Esophagus squamous epithelium (tissue), 5 donors: ENCODE measurements around the gene ATP10D. TPM values are rescaled to one million over a fixed set of nuclear protein-coding genes. Genes with fewer than 3 reads are reported as not detected.

Source experiments
- DNase-seq: peaks from one replicate; lab custom pipeline; 2025; lab: John Stamatoyannopoulos, UW
- H3K27ac ChIP-seq, 4 donors: fragments of 200-600 bp; sonication (generic); one replicate each; pipeline ENCODE4 v1.5.1; 2016 to 2019; ENCODE audit warnings: mild to moderate bottlenecking in 1 of 4
- H3K27me3 ChIP-seq, 4 donors: fragments of 200-600 bp; sonication (generic); 1 replicate in 3 of 4; 2 replicates in 1 of 4; pipeline versions ENCODE4 v1.5.1 to v1.6.0; 2017 to 2021; ENCODE audit warnings: antibody characterized with exemption in 1 of 4
- H3K36me3 ChIP-seq, 3 donors: fragments of 200-600 bp; sonication (generic); one replicate each; pipeline ENCODE4 v1.5.1; 2016 to 2019
- H3K4me1 ChIP-seq, 3 donors: fragments of 200-600 bp; sonication (generic); one replicate each; pipeline ENCODE4 v1.5.1; 2017 to 2019
- H3K4me3 ChIP-seq, 4 donors: fragments of 200-600 bp; sonication (generic); 1 replicate in 3 of 4; 2 replicates in 1 of 4; pipeline ENCODE4 v1.5.1; 2016 to 2019; ENCODE audit warnings: mild to moderate bottlenecking in 2 of 4, moderate library complexity in 1 of 4
- H3K9me3 ChIP-seq, 3 donors: fragments of 200-600 bp; sonication (generic); one replicate each; pipeline ENCODE4 v1.5.1; 2016 to 2019
- CTCF ChIP-seq, 6 experiments: fragments of 450-650 bp in 4 of 6; fragments of 200-600 bp in 2 of 6; sonication (generic) in 2 of 6; IDR thresholded peaks; one replicate each; pipeline ENCODE4 v1.5.1; 2016 to 2019; ENCODE audit warnings: antibody characterized with exemption in 6 of 6, mild to moderate bottlenecking in 4 of 6, moderate library complexity in 4 of 6
- POLR2A ChIP-seq, 4 donors: fragments of 450-650 bp; IDR thresholded peaks; one replicate each; pipeline ENCODE4 v1.6.1; 2017; ENCODE audit warnings: antibody characterized with exemption in 4 of 4, mild to moderate bottlenecking in 4 of 4, moderate library complexity in 3 of 4
- WGBS, 2 donors: methylation state at CpG; one replicate each; pipeline ENCODE4 v1.1.5; 2018; 5-methylcytosine and 5-hydroxymethylcytosine counted together
- intact Hi-C: fragments of 100-400 bp; cut with DNase I; formaldehyde crosslinking; loops from one replicate; pipeline ENCODE4 v1.15.0; 2022
- total RNA-seq, 4 donors: library from RNA; depleted of rRNA; stranded (reverse); fragments of >200 nt; gene quantifications; one replicate each; pipeline ENCODE4 v1.1.0, GENCODE V29; 2016
- donor health status: DM: yes; HTN: yes; CAD: no.

The ATP10D gene
- 10 to 100 TPM; 18.6 to 31.5 (median 27.8) TPM for total RNA-seq

GRCh38 chr4:47485047-47485692 is at the start of gene ATP10D:
Gene ATP10D, plus strand, starts transcription at chr4:47485275. Its CDS starts 27,266 bp downstream, at chr4:47512541.
- TF ChIP-seq POLR2A (IDR thresholded peaks at IDR 0.05) (peak in 3 of 4 donors; percentile 75 to 92 (median 81)), CTCF (IDR thresholded peaks at IDR 0.05) (peak in 4 of 6 experiments; percentile 14 to 32 (median 22))
- H3K36me3 ChIP-seq, result no peaks in the 10 kb centered on the region
- intact Hi-C loops, result no loop called here
- 0 to 1% methylated on average over 18 to 26 of the region's 34 CpGs for WGBS, 2 donors
- H3K27me3 ChIP-seq, result no peaks in the 10 kb centered on the region
- peak within 1 kb of the TSS; percentile 49 to 76 (median 66) for H3K4me3 ChIP-seq
- H3K27ac ChIP-seq, result peak within 1 kb of the TSS; percentile 88 to 95 (median 91)
- peaks cover 10 to 68% (median 14%) of the 10 kb centered on the region in 3 donors for H3K4me1 ChIP-seq
- DNase-seq, result peak; percentile 53
- no peaks in the 10 kb centered on the region for H3K9me3 ChIP-seq

GRCh38 chr4:47442980-47443379 is 42.1 kb upstream of the ATP10D start:
- TF ChIP-seq POLR2A (IDR thresholded peaks at IDR 0.05), result no peak
- no peak for TF ChIP-seq CTCF (IDR thresholded peaks at IDR 0.05)
- WGBS, 2 donors, result 74 to 77% methylated on average over 5 of the region's 5 CpGs

GRCh38 chr4:47444031-47444430 is 41.0 kb upstream of the ATP10D start:
- no peak for TF ChIP-seq POLR2A (IDR thresholded peaks at IDR 0.05)
- TF ChIP-seq CTCF (IDR thresholded peaks at IDR 0.05), result no peak
- 94 to 97% methylated on average over 2 of the region's 2 CpGs for WGBS, 2 donors
- no peak overlapping the region for H3K4me3 ChIP-seq
- intact Hi-C loops, result no loop called here
- H3K4me1 ChIP-seq, result no peaks in the 10 kb centered on the region
- no peaks in the 10 kb centered on the region for H3K27me3 ChIP-seq
- no peak overlapping the region for H3K27ac ChIP-seq
- no peaks in the 10 kb centered on the region for H3K9me3 ChIP-seq
- DNase-seq, result no peak
- H3K36me3 ChIP-seq, result no peaks in the 10 kb centered on the region

More at GRCh38 chr4:47442980-47443379, 42.1 kb upstream of the ATP10D start:
- intact Hi-C loops, result no loop called here
- H3K4me3 ChIP-seq, result no peak overlapping the region
- DNase-seq, result no peak
- no peaks in the 10 kb centered on the region for H3K27me3 ChIP-seq
- no peak overlapping the region for H3K27ac ChIP-seq
- no peaks in the 10 kb centered on the region for H3K9me3 ChIP-seq
- H3K4me1 ChIP-seq, result no peaks in the 10 kb centered on the region
- no peaks in the 10 kb centered on the region for H3K36me3 ChIP-seq

GRCh38 chr4:47451657-47452056 is 33.4 kb upstream of the ATP10D start:
- intact Hi-C loops, result no loop called here
- H3K36me3 ChIP-seq, result peaks cover 0 to 61% (median 0%) of the 10 kb centered on the region in 3 donors

More at GRCh38 chr4:47451657-47452056, 33.4 kb upstream of the ATP10D start:
- no peak for TF ChIP-seq POLR2A (IDR thresholded peaks at IDR 0.05)
- TF ChIP-seq CTCF (IDR thresholded peaks at IDR 0.05), result no peak
- 56 to 74% methylated on average over 4 of the region's 4 CpGs for WGBS, 2 donors
- Histone ChIP-seq H3K4me3 (no peak overlapping the region), H3K27me3 (no peaks in the 10 kb centered on the region), H3K27ac (no peak overlapping the region), H3K4me1 (no peaks in the 10 kb centered on the region), H3K9me3 (no peaks in the 10 kb centered on the region)
- DNase-seq, result no peak
